Gastroesophageal sphincter (tissue), 3 donors: ENCODE results near the gene UGT1A3.

ENCODE experiments used
- CTCF ChIP-seq, 4 experiments: fragments of 200-600 bp in 2 of 4; fragments of 450-650 bp in 2 of 4; sonication (generic) in 1 of 4; IDR thresholded peaks; one replicate each; pipeline ENCODE4 v1.5.1; 2017 to 2019; ENCODE audit warnings: antibody characterized with exemption in 4 of 4, mild to moderate bottlenecking in 2 of 4, moderate library complexity in 2 of 4
- EP300 ChIP-seq: sonication (generic); formaldehyde crosslinking; IDR thresholded peaks from one replicate; pipeline ENCODE4 v1.6.1; 2017; ENCODE audit warnings: antibody characterized with exemption, mild to moderate bottlenecking
- POLR2A ChIP-seq, 2 donors: fragments of 450-650 bp; IDR thresholded peaks; one replicate each; pipeline ENCODE4 v1.6.1; 2017; ENCODE audit warnings: antibody characterized with exemption in 2 of 2, mild to moderate bottlenecking in 2 of 2, moderate library complexity in 1 of 2

- no peak for TF ChIP-seq EP300
- no peak for TF ChIP-seq POLR2A (IDR thresholded peaks at IDR 0.05)
- TF ChIP-seq CTCF (IDR thresholded peaks at IDR 0.05): no peak
These were observed 78.5 kb downstream of the UGT1A3 start for GRCh38 chr2:233807215-233807865.
